WTC11 (cell line): ENCODE measurements around the gene EYS. TPM values are rescaled to one million over a fixed set of nuclear protein-coding genes. Genes with fewer than 3 reads are reported as not detected.

Experiments used
- ATAC-seq: fragments of 200-7000 bp; cut with Tn5 transposase; 2 replicates; pipeline ENCODE4 v1.10.0; 2021; ENCODE audit warnings: mild to moderate bottlenecking, moderate library complexity
- CTCF ChIA-PET: fragments of 300-600 bp; sonication (Branson Sonifier 250); formaldehyde crosslinking; loops from one replicate; lab custom pipeline; 2021; ENCODE audit warnings: antibody characterized with exemption; lab: Charles Lee
- POLR2A ChIA-PET: fragments of 350-600 bp; sonication (Branson Sonifier 250); formaldehyde crosslinking; loops from one replicate; lab custom pipeline; 2021; ENCODE audit warnings: antibody characterized with exemption; lab: Charles Lee
- DNase-seq: peaks from one replicate; pipeline ENCODE4 v3.0.0; 2021; ENCODE audit warnings: low spot score
- H3K27ac Mint-ChIP-seq: 2 replicates; pipeline ENCODE4 v1.8.0; 2021; ENCODE audit warnings: mixed read lengths
- H3K27me3 Mint-ChIP-seq: 2 replicates; pipeline ENCODE4 v1.8.0; 2021; ENCODE audit warnings: low read depth, mild to moderate bottlenecking, moderate library complexity, mixed read lengths
- H3K36me3 Mint-ChIP-seq: 2 replicates; pipeline ENCODE4 v1.8.0; 2021; ENCODE audit warnings: mixed read lengths
- H3K4me1 Mint-ChIP-seq: 2 replicates; pipeline ENCODE4 v1.8.0; 2022; ENCODE audit warnings: mixed read lengths
- H3K4me3 Mint-ChIP-seq: 2 replicates; pipeline ENCODE4 v1.8.0; 2021; ENCODE audit warnings: mild to moderate bottlenecking, moderate library complexity, mixed read lengths
- H3K9me3 Mint-ChIP-seq: 2 replicates; pipeline ENCODE4 v1.8.0; 2021; ENCODE audit warnings: mixed read lengths
- ELF4 ChIP-seq: sonication (generic); formaldehyde crosslinking; IDR thresholded peaks from 2 replicates; pipeline ENCODE4 v1.8.1; 2022; ENCODE audit warnings: low read depth, mild to moderate bottlenecking, moderate library complexity, missing genetic modification reagents
- IRF2 ChIP-seq: sonication (generic); formaldehyde crosslinking; IDR thresholded peaks from 2 replicates; pipeline ENCODE4 v1.8.0; 2022; ENCODE audit warnings: low read depth, missing genetic modification reagents, borderline replicate concordance
- JUN ChIP-seq: sonication (generic); formaldehyde crosslinking; IDR thresholded peaks from 2 replicates; pipeline ENCODE4 v1.8.0; 2023; ENCODE audit warnings: mild to moderate bottlenecking, missing genetic modification reagents
- MYBL2 ChIP-seq: sonication (generic); formaldehyde crosslinking; IDR thresholded peaks from 2 replicates; pipeline ENCODE4 v1.8.1; 2023; ENCODE audit warnings: mild to moderate bottlenecking, moderate library complexity, missing genetic modification reagents
- NFE2L1 ChIP-seq: sonication (generic); formaldehyde crosslinking; IDR thresholded peaks from 2 replicates; pipeline ENCODE4 v1.8.1; 2023; ENCODE audit warnings: missing genetic modification reagents
- NFYB ChIP-seq: sonication (generic); formaldehyde crosslinking; conservative IDR thresholded peaks from 2 replicates; pipeline ENCODE4 v1.8.0; 2022; ENCODE audit warnings: low read depth, missing genetic modification reagents
- SMAD3 ChIP-seq: sonication (generic); formaldehyde crosslinking; IDR thresholded peaks from 2 replicates; pipeline ENCODE4 v1.8.0; 2022; ENCODE audit warnings: missing genetic modification reagents, mild to moderate bottlenecking, borderline replicate concordance
- SMAD4 ChIP-seq: sonication (generic); formaldehyde crosslinking; IDR thresholded peaks from 2 replicates; pipeline ENCODE4 v1.8.0; 2022; ENCODE audit warnings: mild to moderate bottlenecking, missing genetic modification reagents
- ZBTB21 ChIP-seq: sonication (generic); formaldehyde crosslinking; IDR thresholded peaks from 2 replicates; pipeline ENCODE4 v1.8.1; 2023; ENCODE audit warnings: mild to moderate bottlenecking, missing genetic modification reagents, borderline replicate concordance
- ZNF121 ChIP-seq: sonication (generic); formaldehyde crosslinking; IDR thresholded peaks from 2 replicates; pipeline ENCODE4 v1.8.0; 2023; ENCODE audit warnings: missing genetic modification reagents
- ZNF263 ChIP-seq: sonication (generic); formaldehyde crosslinking; IDR thresholded peaks from 2 replicates; pipeline ENCODE4 v1.8.1; 2022; ENCODE audit warnings: low read depth, mild to moderate bottlenecking, moderate library complexity, missing genetic modification reagents
- ZNF423 ChIP-seq: fragments of 250-450 bp; sonication (Bioruptor Pico); IDR thresholded peaks from 2 replicates; pipeline ENCODE4 v2.1.2; 2022; ENCODE audit warnings: mild to moderate bottlenecking, moderate library complexity
- total RNA-seq: library from RNA; stranded (reverse); gene quantifications from 3 replicates; pipeline ENCODE4 v1.2.3, GENCODE V29; 2021
- TF ChIP-seq, protein P1 (sequence below): sonication (generic); formaldehyde crosslinking; IDR thresholded peaks from 2 replicates; pipeline ENCODE4 v1.8.1; 2022; ENCODE audit warnings: mild to moderate bottlenecking, moderate library complexity, missing genetic modification reagents
- TF ChIP-seq, protein P2 (sequence below): sonication (generic); formaldehyde crosslinking; IDR thresholded peaks from 2 replicates; pipeline ENCODE4 v1.8.0; 2022; ENCODE audit warnings: missing genetic modification reagents
- TF ChIP-seq, protein P3 (sequence below): fragments of 250-450 bp; sonication (Bioruptor Pico); IDR thresholded peaks from 2 replicates; pipeline ENCODE4 v1.9.0; 2021; ENCODE audit warnings: mild to moderate bottlenecking
- TF ChIP-seq, protein P4 (sequence below): sonication (generic); formaldehyde crosslinking; IDR thresholded peaks from 2 replicates; pipeline ENCODE4 v1.8.0; 2022; ENCODE audit warnings: mild to moderate bottlenecking, missing genetic modification reagents

The EYS gene
- total RNA-seq, 1 experiment from 2014 or later = not detected

DNA sequence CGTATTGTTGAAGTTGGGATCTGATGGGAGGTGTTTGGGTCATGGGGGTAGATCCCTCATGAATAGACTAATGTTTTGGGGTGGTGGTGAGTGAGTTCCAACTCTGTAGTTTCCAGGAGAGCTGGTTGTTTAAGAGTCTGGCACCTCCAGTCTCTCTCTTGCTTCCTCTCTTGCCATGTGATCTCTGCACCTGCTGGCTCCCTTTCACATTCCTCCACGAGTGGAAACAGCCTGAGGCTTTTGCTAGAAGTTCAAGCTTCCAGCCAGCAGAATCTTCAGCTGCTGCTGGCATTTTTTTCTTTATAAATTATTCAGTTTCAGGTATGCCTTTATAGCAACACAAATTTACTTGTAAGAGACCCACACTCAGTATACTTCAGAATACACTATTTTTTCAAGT is 1021.6 kb downstream of the EYS start:
- Mint-ChIP-seq H3K36me3 (peaks cover 22% of the 10 kb centered on the region; the same call in 1 of the 2 replicates), H3K27ac (no peak overlapping the region), H3K4me1 (no peaks in the 10 kb centered on the region), H3K4me3 (no peak overlapping the region), H3K27me3 (peaks cover 12% of the 10 kb centered on the region; the same call in 1 of the 2 replicates), H3K9me3 (peaks cover 53% of the 10 kb centered on the region)
- ATAC-seq (no peak), DNase-seq (no peak)
- CTCF ChIA-PET = no interaction called here
- POLR2A ChIA-PET = no interaction called here
- TF ChIP-seq NFYB = no peak
- TF ChIP-seq MYBL2 = no peak
- TF ChIP-seq NFE2L1 (CRISPR knock-in tag) = no peak
- no peak for TF ChIP-seq ZNF263 (CRISPR knock-in tag)
- TF ChIP-seq, protein P1, sequence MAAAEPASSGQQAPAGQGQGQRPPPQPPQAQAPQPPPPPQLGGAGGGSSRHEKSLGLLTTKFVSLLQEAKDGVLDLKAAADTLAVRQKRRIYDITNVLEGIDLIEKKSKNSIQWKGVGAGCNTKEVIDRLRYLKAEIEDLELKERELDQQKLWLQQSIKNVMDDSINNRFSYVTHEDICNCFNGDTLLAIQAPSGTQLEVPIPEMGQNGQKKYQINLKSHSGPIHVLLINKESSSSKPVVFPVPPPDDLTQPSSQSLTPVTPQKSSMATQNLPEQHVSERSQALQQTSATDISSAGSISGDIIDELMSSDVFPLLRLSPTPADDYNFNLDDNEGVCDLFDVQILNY (CRISPR knock-in tag) = no peak

DNA sequence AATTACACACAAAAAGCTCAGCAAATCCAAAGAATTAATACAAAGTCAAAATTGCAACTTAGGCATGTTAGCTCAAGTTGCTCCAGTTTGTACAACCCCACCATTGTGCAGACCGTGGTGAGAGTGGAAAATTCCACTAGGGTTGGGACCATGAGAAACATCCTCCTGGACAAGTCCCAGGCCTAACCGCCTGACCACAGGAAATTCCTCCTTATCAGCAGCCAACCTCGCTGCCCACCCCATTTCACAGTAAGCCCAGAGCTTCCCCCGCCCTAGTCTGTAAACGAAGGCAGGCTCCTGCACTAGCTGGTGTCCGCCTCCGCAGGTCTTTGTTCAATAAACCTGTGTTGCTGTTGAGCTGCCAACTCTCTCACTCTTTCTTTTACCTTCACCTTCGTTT is 1023.3 kb downstream of the EYS start:
- peaks cover 24% of the 10 kb centered on the region for H3K36me3 Mint-ChIP-seq
- CTCF ChIA-PET = no interaction called here
- peak; percentile 72 for ATAC-seq
- H3K27me3 Mint-ChIP-seq = peaks cover 12% of the 10 kb centered on the region; the same call in 1 of the 2 replicates
- H3K9me3 Mint-ChIP-seq = peaks cover 46% of the 10 kb centered on the region
- H3K4me3 Mint-ChIP-seq = no peak overlapping the region
- no peak overlapping the region for H3K27ac Mint-ChIP-seq
- POLR2A ChIA-PET = no interaction called here
- TF ChIP-seq, protein P2, sequence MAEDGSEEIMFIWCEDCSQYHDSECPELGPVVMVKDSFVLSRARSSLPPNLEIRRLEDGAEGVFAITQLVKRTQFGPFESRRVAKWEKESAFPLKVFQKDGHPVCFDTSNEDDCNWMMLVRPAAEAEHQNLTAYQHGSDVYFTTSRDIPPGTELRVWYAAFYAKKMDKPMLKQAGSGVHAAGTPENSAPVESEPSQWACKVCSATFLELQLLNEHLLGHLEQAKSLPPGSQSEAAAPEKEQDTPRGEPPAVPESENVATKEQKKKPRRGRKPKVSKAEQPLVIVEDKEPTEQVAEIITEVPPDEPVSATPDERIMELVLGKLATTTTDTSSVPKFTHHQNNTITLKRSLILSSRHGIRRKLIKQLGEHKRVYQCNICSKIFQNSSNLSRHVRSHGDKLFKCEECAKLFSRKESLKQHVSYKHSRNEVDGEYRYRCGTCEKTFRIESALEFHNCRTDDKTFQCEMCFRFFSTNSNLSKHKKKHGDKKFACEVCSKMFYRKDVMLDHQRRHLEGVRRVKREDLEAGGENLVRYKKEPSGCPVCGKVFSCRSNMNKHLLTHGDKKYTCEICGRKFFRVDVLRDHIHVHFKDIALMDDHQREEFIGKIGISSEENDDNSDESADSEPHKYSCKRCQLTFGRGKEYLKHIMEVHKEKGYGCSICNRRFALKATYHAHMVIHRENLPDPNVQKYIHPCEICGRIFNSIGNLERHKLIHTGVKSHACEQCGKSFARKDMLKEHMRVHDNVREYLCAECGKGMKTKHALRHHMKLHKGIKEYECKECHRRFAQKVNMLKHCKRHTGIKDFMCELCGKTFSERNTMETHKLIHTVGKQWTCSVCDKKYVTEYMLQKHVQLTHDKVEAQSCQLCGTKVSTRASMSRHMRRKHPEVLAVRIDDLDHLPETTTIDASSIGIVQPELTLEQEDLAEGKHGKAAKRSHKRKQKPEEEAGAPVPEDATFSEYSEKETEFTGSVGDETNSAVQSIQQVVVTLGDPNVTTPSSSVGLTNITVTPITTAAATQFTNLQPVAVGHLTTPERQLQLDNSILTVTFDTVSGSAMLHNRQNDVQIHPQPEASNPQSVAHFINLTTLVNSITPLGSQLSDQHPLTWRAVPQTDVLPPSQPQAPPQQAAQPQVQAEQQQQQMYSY (CRISPR knock-in tag) = no peak
- TF ChIP-seq, protein P3, sequence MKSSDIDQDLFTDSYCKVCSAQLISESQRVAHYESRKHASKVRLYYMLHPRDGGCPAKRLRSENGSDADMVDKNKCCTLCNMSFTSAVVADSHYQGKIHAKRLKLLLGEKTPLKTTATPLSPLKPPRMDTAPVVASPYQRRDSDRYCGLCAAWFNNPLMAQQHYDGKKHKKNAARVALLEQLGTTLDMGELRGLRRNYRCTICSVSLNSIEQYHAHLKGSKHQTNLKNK (CRISPR knock-in tag) = no peak
- H3K4me1 Mint-ChIP-seq = no peaks in the 10 kb centered on the region
- DNase-seq = peak; percentile 14

DNA sequence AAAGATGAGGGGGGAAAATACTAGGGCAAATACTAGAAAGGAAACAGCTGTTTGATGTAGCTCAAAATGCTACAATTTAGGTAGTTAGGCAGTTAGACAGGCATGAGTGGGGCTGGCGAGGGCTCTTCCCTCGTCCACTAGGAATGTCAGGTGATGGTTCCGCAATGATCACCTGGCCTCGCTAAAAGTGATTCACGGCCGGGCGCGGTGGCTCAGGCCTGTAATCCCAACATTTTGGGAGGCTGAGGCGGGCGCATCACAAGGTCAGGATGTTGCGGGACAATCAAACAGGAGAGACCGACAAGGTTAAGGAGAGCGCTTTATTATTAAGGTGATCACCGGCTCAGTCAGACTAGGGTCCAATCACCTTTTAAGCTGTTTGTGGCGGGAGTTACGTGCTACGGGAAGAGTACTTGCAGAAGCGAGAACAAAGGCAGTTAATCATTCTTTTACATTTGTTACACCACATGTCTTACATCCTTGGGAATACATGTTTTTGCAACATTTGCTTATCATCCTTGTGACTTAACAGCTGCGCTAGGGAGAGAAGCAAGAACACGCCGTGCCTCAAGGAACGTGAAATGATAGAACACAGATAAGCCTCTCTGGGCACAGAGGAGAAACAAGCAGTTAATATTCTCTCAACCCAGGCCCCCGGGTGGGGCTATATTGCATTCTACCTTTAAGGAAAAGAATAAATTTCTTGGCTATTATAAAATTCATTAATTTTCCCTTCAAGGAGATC is 1025.4 kb downstream of the EYS start:
- ATAC-seq = no peak
- peaks cover 12% of the 10 kb centered on the region for H3K36me3 Mint-ChIP-seq
- no peak for DNase-seq
- H3K27ac Mint-ChIP-seq = no peak overlapping the region
- ChIA-PET POLR2A (no interaction called here), CTCF (no interaction called here)
- peaks cover 19% of the 10 kb centered on the region; the same call in 1 of the 2 replicates for H3K27me3 Mint-ChIP-seq
- H3K4me1 Mint-ChIP-seq = no peaks in the 10 kb centered on the region
- TF ChIP-seq IRF2 (no peak), SMAD4 (no peak), ELF4 (CRISPR knock-in tag) (no peak), ZBTB21 (CRISPR knock-in tag) (no peak), JUN (no peak), ZNF121 (CRISPR knock-in tag) (no peak), ZNF423 (CRISPR knock-in tag) (no peak), SMAD3 (CRISPR knock-in tag) (no peak)
- TF ChIP-seq, protein P4, sequence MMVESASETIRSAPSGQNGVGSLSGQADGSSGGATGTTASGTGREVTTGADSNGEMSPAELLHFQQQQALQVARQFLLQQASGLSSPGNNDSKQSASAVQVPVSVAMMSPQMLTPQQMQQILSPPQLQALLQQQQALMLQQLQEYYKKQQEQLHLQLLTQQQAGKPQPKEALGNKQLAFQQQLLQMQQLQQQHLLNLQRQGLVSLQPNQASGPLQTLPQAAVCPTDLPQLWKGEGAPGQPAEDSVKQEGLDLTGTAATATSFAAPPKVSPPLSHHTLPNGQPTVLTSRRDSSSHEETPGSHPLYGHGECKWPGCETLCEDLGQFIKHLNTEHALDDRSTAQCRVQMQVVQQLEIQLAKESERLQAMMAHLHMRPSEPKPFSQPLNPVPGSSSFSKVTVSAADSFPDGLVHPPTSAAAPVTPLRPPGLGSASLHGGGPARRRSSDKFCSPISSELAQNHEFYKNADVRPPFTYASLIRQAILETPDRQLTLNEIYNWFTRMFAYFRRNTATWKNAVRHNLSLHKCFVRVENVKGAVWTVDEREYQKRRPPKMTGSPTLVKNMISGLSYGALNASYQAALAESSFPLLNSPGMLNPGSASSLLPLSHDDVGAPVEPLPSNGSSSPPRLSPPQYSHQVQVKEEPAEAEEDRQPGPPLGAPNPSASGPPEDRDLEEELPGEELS (CRISPR knock-in tag) = no peak
- H3K9me3 Mint-ChIP-seq = peaks cover 38% of the 10 kb centered on the region
- no peak overlapping the region for H3K4me3 Mint-ChIP-seq
